OCI-LY3 (cell line): ENCODE measurements around the gene ALDH5A1.

ENCODE experiments used
- H2AFZ ChIP-seq: fragments of 200-600, 300-600 bp; shearing (Covaris generic); 2 replicates; pipeline ENCODE4 v1.6.0; 2014; ENCODE audit warnings: antibody characterized with exemption, low read depth, low read length
- H3K27ac ChIP-seq: fragments of 200-600, 300-600 bp; sonication (generic); 2 replicates; pipeline ENCODE4 v1.5.1; 2014; ENCODE audit warnings: mild to moderate bottlenecking, low read length, moderate library complexity, mixed read lengths
- H3K27me3 ChIP-seq: fragments of 200-600, 300-600 bp; sonication (generic); 2 replicates; pipeline ENCODE4 v1.6.1; 2014; ENCODE audit warnings: low read depth, low read length, mixed read lengths
- H3K36me3 ChIP-seq: fragments of 200-600, 300-600 bp; sonication (generic); replicated peaks from 2 replicates; pipeline ENCODE3; 2014; ENCODE audit warnings: low read depth, low read length, mixed read lengths
- H3K4me1 ChIP-seq: fragments of 300-600, 200-600 bp; sonication (generic); 2 replicates; pipeline ENCODE4 v1.6.1; 2014; ENCODE audit warnings: low read length, mixed read lengths
- H3K4me2 ChIP-seq: fragments of 200-600, 300-600 bp; sonication (generic); 2 replicates; pipeline ENCODE4 v1.6.1; 2014; ENCODE audit warnings: low read length, mixed read lengths
- H3K4me3 ChIP-seq: fragments of 300-600, 200-600 bp; sonication (generic); 2 replicates; pipeline ENCODE4 v1.5.1; 2014; ENCODE audit warnings: antibody characterized with exemption, mild to moderate bottlenecking, low read length, moderate library complexity
- H3K79me2 ChIP-seq: fragments of 300-600, 200-600 bp; shearing (Covaris generic); 2 replicates; pipeline ENCODE4 v1.6.1; 2014; ENCODE audit warnings: mild to moderate bottlenecking, low read length, mixed read lengths
- H3K9ac ChIP-seq: fragments of 300-600, 200-600 bp; shearing (Covaris generic); 2 replicates; pipeline ENCODE4 v1.6.0; 2014; ENCODE audit warnings: mild to moderate bottlenecking, low read length, moderate library complexity
- H3K9me3 ChIP-seq: fragments of 200-600, 300-600 bp; shearing (Covaris generic); 2 replicates; pipeline ENCODE4 v1.6.1; 2014; ENCODE audit warnings: low read length, mixed read lengths; ENCODE audit not compliant: insufficient read depth
- H4K20me1 ChIP-seq: fragments of 200-600, 300-600 bp; sonication (generic); 2 replicates; pipeline ENCODE4 v1.6.1; 2016; ENCODE audit warnings: low read length, mixed read lengths; ENCODE audit not compliant: insufficient read depth
- EZH2phosphoT487 ChIP-seq: fragments of 200-600 bp; shearing (Covaris generic); IDR thresholded peaks from 2 replicates; pipeline ENCODE4 v1.6.1; 2018; ENCODE audit warnings: antibody characterized with exemption, mixed run types, low read depth
- TF ChIP-seq, protein P1 (sequence below): fragments of 200-600, 300-600 bp; sonication (generic); IDR thresholded peaks from 2 replicates; pipeline ENCODE4 v1.5.1; 2014; ENCODE audit warnings: antibody characterized with exemption, low read length, low read depth

ALDH5A1 gene

DNA sequence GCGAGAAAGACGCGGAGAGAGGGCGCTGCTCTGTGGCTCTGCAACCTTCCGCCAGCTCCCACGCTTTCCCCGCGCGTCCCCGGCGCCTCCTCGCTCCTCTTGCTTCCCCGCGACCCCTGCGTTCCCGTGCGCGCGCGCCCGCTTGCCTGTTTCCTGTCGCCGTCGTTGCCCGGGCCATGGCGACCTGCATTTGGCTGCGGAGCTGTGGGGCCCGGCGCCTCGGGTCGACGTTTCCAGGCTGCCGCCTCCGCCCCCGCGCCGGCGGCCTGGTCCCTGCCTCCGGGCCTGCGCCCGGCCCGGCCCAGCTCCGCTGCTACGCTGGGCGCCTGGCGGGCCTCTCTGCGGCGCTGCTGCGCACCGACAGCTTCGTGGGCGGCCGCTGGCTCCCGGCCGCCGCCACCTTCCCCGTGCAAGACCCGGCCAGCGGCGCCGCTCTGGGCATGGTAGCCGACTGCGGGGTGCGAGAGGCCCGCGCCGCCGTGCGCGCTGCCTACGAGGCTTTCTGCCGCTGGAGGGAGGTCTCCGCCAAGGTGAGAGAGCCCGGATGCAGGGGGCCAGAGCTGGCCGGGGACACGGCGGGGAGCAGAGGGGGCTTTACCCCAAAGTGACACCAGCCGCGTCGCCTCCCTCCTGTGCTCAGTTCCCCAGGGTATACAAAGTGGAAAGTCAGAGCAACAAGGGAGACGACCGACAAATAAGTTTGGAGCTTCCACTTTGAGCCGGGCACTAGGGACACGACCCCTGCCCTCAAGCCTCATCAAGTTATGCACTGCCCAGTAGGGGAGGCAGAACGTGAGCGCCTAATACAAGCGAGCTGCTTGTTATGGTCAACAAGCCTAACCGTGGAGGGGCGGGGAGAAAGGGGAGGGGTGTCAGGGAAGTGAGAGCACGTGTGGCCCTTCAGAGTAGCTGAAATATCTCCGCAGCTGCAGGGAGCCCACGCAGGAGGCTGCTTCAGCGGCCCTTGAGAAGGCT, at the start of gene ALDH5A1:
Gene ALDH5A1, plus strand, starts transcription at position 149 of the 975 bp plus-strand sequence. Its CDS starts 28 bp downstream, at position 177.
- H3K4me3 ChIP-seq = peak within 1 kb of the TSS; percentile 88
- H3K9ac ChIP-seq = peak within 1 kb of the TSS; percentile 58
- no peaks in the 10 kb centered on the region for H3K27me3 ChIP-seq
- H3K79me2 ChIP-seq = no peaks in the 10 kb centered on the region
- peak within 1 kb of the TSS; percentile 12 for H3K27ac ChIP-seq
- H2AFZ ChIP-seq = peak within 1 kb of the TSS; percentile 93
- no peaks in the 10 kb centered on the region for H4K20me1 ChIP-seq
- peak within 1 kb of the TSS; percentile 100 for H3K4me2 ChIP-seq
- no peak for TF ChIP-seq EZH2phosphoT487
- TF ChIP-seq, protein P1, sequence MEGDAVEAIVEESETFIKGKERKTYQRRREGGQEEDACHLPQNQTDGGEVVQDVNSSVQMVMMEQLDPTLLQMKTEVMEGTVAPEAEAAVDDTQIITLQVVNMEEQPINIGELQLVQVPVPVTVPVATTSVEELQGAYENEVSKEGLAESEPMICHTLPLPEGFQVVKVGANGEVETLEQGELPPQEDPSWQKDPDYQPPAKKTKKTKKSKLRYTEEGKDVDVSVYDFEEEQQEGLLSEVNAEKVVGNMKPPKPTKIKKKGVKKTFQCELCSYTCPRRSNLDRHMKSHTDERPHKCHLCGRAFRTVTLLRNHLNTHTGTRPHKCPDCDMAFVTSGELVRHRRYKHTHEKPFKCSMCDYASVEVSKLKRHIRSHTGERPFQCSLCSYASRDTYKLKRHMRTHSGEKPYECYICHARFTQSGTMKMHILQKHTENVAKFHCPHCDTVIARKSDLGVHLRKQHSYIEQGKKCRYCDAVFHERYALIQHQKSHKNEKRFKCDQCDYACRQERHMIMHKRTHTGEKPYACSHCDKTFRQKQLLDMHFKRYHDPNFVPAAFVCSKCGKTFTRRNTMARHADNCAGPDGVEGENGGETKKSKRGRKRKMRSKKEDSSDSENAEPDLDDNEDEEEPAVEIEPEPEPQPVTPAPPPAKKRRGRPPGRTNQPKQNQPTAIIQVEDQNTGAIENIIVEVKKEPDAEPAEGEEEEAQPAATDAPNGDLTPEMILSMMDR = peak; percentile 40
- no peaks in the 10 kb centered on the region for H3K9me3 ChIP-seq
- no peaks in the 10 kb centered on the region for H3K36me3 ChIP-seq
- peaks cover 13% of the 10 kb centered on the region for H3K4me1 ChIP-seq

DNA sequence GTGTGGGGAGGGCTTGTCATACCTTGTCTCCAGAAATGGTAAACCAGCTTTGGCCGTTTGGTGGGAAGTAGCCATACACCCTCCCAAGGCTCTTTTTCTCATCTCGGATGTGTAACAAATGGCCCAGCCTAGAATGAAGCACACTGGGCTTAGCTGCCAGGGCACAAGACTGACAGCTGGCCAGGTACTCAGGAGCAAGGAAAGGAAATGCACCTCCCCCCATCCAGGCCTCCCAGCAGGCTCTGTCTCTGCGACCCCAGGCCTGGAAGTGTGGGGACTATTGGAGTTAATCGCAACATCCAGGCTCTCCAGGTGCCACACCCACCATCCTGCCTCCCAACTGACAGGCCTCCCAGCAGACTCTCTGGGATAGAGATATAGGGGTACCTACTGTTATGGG, 49.1 kb upstream of the ALDH5A1 start:
- no peak overlapping the region for H3K4me2 ChIP-seq
- H3K27me3 ChIP-seq = no peaks in the 10 kb centered on the region
- H4K20me1 ChIP-seq = no peaks in the 10 kb centered on the region
- no peak overlapping the region for H2AFZ ChIP-seq
- no peak overlapping the region for H3K9ac ChIP-seq
- no peak overlapping the region for H3K4me3 ChIP-seq
- no peaks in the 10 kb centered on the region for H3K79me2 ChIP-seq
- H3K27ac ChIP-seq = no peak overlapping the region
- no peak for TF ChIP-seq EZH2phosphoT487
- TF ChIP-seq, protein P1 = no peak
- no peaks in the 10 kb centered on the region for H3K36me3 ChIP-seq
- no peaks in the 10 kb centered on the region for H3K4me1 ChIP-seq
- H3K9me3 ChIP-seq = no peaks in the 10 kb centered on the region

DNA sequence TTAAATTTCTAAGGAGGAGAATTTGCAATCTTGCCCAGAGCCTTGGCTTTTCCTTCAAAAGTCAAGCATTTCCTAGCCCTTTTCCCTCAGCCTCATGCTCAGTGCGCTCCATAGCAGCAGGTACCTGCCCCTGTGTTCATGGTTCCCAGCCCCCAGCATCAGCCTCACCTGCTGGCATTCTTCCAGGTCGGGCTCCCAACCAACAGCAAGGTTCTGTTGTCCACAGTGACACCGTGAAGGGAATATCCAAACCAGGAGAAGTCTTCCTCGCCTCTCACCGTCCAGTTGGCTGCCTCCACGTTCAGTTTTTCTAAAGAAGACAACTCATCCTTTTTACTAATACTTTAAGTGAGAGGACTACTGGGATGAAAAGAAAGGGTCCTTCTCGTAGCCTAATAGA, 48.1 kb upstream of the ALDH5A1 start:
- H2AFZ ChIP-seq = no peak overlapping the region
- TF ChIP-seq, protein P1 = no peak
- no peak for TF ChIP-seq EZH2phosphoT487
- no peak overlapping the region for H3K9ac ChIP-seq
- no peak overlapping the region for H3K27ac ChIP-seq
- H4K20me1 ChIP-seq = no peaks in the 10 kb centered on the region
- no peak overlapping the region for H3K4me3 ChIP-seq
- H3K36me3 ChIP-seq = no peaks in the 10 kb centered on the region
- no peaks in the 10 kb centered on the region for H3K79me2 ChIP-seq
- H3K27me3 ChIP-seq = no peaks in the 10 kb centered on the region
- H3K4me1 ChIP-seq = no peaks in the 10 kb centered on the region
- H3K9me3 ChIP-seq = no peaks in the 10 kb centered on the region
- H3K4me2 ChIP-seq = no peak overlapping the region

DNA sequence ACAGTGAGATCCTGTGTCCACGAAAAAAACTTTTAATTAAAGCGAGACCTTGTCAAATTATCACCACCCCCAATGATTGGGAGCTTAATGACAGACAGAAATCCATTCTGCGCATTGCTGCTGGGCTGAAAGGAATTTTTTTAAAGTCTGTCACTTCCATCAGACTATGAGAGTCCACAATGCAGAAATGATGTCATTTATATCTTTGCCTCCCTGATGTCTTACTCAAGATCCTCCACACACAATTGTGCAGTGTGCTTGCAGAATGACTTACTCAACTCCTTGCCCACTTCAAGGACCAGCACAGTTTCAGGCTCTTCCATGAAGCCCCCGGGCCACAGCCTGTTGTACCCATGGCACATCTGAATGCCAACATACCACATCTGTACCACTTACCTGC, 46.4 kb upstream of the ALDH5A1 start:
- no peak overlapping the region for H2AFZ ChIP-seq
- H3K4me1 ChIP-seq = no peaks in the 10 kb centered on the region
- no peaks in the 10 kb centered on the region for H3K36me3 ChIP-seq
- no peak overlapping the region for H3K9ac ChIP-seq
- no peaks in the 10 kb centered on the region for H3K27me3 ChIP-seq
- H3K4me3 ChIP-seq = no peak overlapping the region
- no peaks in the 10 kb centered on the region for H4K20me1 ChIP-seq
- no peaks in the 10 kb centered on the region for H3K9me3 ChIP-seq
- H3K79me2 ChIP-seq = no peaks in the 10 kb centered on the region
- no peak overlapping the region for H3K4me2 ChIP-seq
- no peak overlapping the region for H3K27ac ChIP-seq
- TF ChIP-seq, protein P1 = no peak
- no peak for TF ChIP-seq EZH2phosphoT487
